Activated CD8-positive, alpha-beta memory T cell treated with anti-CD3 and anti-CD28 coated beads for 4 hours (primary cell): ENCODE measurements around the gene DRG1.
A peak's percentile ranks its signal among the peaks of the same experiment; 100 is the strongest.
"Not testable (repeated sequence)": the region's sequence is repeated elsewhere in the genome, so short reads cannot be mapped to it uniquely, and the experiment has no call there.

ENCODE experiments used
- DNase-seq, 2 donors: peaks; one replicate each; pipeline ENCODE4 v3.0.0-alpha.2; 2020; ENCODE audit warnings: low read depth in 2 of 2

DRG1 gene

GRCh38 chr22:31399211-31400022 lies at the start of gene DRG1:
Gene DRG1, plus strand, starts transcription at chr22:31399604. Its CDS starts 80 bp downstream, at chr22:31399684.
- DNase-seq = peak; percentile 93 to 94

- no peak for DNase-seq
Observed at GRCh38 chr22:31349960-31350359, 49.4 kb upstream of the DRG1 start.

- DNase-seq = no peak
Observed at GRCh38 chr22:31350410-31350863, 49.0 kb upstream of the DRG1 start.

- DNase-seq = no peak
Observed at GRCh38 chr22:31354515-31354914, 44.9 kb upstream of the DRG1 start.

GRCh38 chr22:31360029-31360428 lies 39.4 kb upstream of the DRG1 start:
- no peak for DNase-seq

GRCh38 chr22:31361743-31362142 lies 37.7 kb upstream of the DRG1 start:
- no peak for DNase-seq

GRCh38 chr22:31363885-31364465 lies 35.4 kb upstream of the DRG1 start:
- DNase-seq = no peak

GRCh38 chr22:31367426-31367825 lies 32.0 kb upstream of the DRG1 start:
- no peak for DNase-seq

- DNase-seq = no peak
Observed at GRCh38 chr22:31377612-31378011, 21.8 kb upstream of the DRG1 start.

- no peak for DNase-seq
Observed at GRCh38 chr22:31378123-31378522, 21.3 kb upstream of the DRG1 start.

- DNase-seq = not testable (repeated sequence)
Observed at GRCh38 chr22:31378651-31379050, 20.8 kb upstream of the DRG1 start.

GRCh38 chr22:31393893-31394292 lies 5.5 kb upstream of the DRG1 start:
- no peak for DNase-seq

- DNase-seq = no peak
Observed at GRCh38 chr22:31394326-31394725, 5.1 kb upstream of the DRG1 start.

GRCh38 chr22:31398231-31398630 lies 1.2 kb upstream of the DRG1 start:
- DNase-seq = no peak

- DNase-seq = no peak
Observed at GRCh38 chr22:31400023-31400397, 606 bp downstream of the DRG1 start.

- not testable (repeated sequence) for DNase-seq
Observed at GRCh38 chr22:31402350-31402749, 2.9 kb downstream of the DRG1 start.

GRCh38 chr22:31425331-31426050 lies 26.1 kb downstream of the DRG1 start:
- DNase-seq = no peak

- DNase-seq = no peak
Observed at GRCh38 chr22:31431950-31432349, 32.5 kb downstream of the DRG1 start.

- DNase-seq = no peak
Observed at GRCh38 chr22:31436132-31436531, 36.7 kb downstream of the DRG1 start.

GRCh38 chr22:31439808-31440207 lies 40.4 kb downstream of the DRG1 start:
- no peak for DNase-seq

- no peak for DNase-seq
Observed at GRCh38 chr22:31440681-31441080, 41.3 kb downstream of the DRG1 start.

GRCh38 chr22:31441652-31442051 lies 42.2 kb downstream of the DRG1 start:
- DNase-seq = no peak
